PFSK-1 (cell line): Measurements from ENCODE around the gene FBXO5.

Source experiments
- FOXP2 ChIP-seq: optimal IDR thresholded peaks from 2 replicates; pipeline ENCODE3; 2011; ENCODE audit warnings: borderline replicate concordance, control low read depth, inconsistent platforms; ENCODE audit not compliant: insufficient read depth; ENCODE audit errors: extremely low read length, extremely low read depth
- POLR2AphosphoS5 ChIP-seq: IDR thresholded peaks from 2 replicates; pipeline ENCODE4 v1.6.1; 2012; ENCODE audit warnings: low read depth, mild to moderate bottlenecking, control low read depth, low read length, moderate library complexity
- SIN3A ChIP-seq: IDR thresholded peaks from 2 replicates; pipeline ENCODE4 v1.6.1; 2012; ENCODE audit warnings: mild to moderate bottlenecking, low read length, moderate library complexity, borderline replicate concordance; ENCODE audit not compliant: insufficient read depth
- TAF1 ChIP-seq: IDR thresholded peaks from 2 replicates; pipeline ENCODE4 v1.6.1; 2012; ENCODE audit warnings: low read length, control low read depth, borderline replicate concordance; ENCODE audit not compliant: insufficient read depth
- TF ChIP-seq, protein P1 (sequence below), 2 experiments: IDR thresholded peaks; 2 replicates each; pipeline versions ENCODE4 v1.6.1 to v1.8.0; 2011 to 2012; ENCODE audit warnings: low read depth in 2 of 2, low read length in 2 of 2, control low read depth in 1 of 2, inconsistent platforms in 1 of 2, mild to moderate bottlenecking in 1 of 2, moderate library complexity in 1 of 2; ENCODE audit not compliant: insufficient read depth in 1 of 2

DNA sequence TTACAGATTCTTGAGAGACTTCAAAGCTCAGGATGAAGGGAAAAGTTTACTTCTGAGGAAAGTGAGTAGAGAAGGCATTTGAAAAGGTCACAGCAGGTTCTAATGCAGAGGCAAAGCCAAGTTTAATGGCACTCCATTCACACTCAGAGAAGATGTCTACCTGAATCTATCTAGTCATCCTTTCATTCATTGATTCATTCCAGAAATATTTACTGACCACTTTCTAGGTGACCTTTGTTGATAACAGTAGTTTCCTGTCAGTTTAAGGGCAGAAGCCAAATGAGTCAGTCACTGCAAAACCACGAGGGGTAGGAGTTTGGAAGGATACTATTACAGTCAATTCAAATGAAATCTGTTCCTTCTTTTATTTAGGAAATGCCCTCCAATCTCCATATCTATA is 30.8 kb downstream of the FBXO5 start:
- TF ChIP-seq, protein P1, sequence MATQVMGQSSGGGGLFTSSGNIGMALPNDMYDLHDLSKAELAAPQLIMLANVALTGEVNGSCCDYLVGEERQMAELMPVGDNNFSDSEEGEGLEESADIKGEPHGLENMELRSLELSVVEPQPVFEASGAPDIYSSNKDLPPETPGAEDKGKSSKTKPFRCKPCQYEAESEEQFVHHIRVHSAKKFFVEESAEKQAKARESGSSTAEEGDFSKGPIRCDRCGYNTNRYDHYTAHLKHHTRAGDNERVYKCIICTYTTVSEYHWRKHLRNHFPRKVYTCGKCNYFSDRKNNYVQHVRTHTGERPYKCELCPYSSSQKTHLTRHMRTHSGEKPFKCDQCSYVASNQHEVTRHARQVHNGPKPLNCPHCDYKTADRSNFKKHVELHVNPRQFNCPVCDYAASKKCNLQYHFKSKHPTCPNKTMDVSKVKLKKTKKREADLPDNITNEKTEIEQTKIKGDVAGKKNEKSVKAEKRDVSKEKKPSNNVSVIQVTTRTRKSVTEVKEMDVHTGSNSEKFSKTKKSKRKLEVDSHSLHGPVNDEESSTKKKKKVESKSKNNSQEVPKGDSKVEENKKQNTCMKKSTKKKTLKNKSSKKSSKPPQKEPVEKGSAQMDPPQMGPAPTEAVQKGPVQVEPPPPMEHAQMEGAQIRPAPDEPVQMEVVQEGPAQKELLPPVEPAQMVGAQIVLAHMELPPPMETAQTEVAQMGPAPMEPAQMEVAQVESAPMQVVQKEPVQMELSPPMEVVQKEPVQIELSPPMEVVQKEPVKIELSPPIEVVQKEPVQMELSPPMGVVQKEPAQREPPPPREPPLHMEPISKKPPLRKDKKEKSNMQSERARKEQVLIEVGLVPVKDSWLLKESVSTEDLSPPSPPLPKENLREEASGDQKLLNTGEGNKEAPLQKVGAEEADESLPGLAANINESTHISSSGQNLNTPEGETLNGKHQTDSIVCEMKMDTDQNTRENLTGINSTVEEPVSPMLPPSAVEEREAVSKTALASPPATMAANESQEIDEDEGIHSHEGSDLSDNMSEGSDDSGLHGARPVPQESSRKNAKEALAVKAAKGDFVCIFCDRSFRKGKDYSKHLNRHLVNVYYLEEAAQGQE (IDR thresholded peaks at IDR 0.05; ENCODE audit: insufficient read depth in 1 of 2, low read depth in 2 of 2, low read length in 2 of 2) = no peak
- no peak for TF ChIP-seq POLR2AphosphoS5
- no peak for TF ChIP-seq TAF1
- TF ChIP-seq SIN3A = no peak
- TF ChIP-seq FOXP2 = no peak
